ENCODE measurements around the gene ABHD14A.

The ABHD14A gene

GRCh38 chr3:51997172-51997571 is 22.3 kb downstream of the ABHD14A start:
- no peak for DNase-seq

GRCh38 chr3:51997935-51998596 is 23.2 kb downstream of the ABHD14A start:
- no peak for DNase-seq

GRCh38 chr3:51998774-51999173 is 23.9 kb downstream of the ABHD14A start:
- no peak for DNase-seq

GRCh38 chr3:51999846-52000245 is 25.0 kb downstream of the ABHD14A start:
- DNase-seq: no peak

- DNase-seq: peak; percentile 40 to 54
Measured at GRCh38 chr3:52001443-52001974, 26.6 kb downstream of the ABHD14A start.

- DNase-seq: no peak
Measured at GRCh38 chr3:52002748-52003147, 27.9 kb downstream of the ABHD14A start.

- no peak for DNase-seq
Measured at GRCh38 chr3:52004163-52004787, 29.4 kb downstream of the ABHD14A start.

- DNase-seq: no peak
Measured at GRCh38 chr3:52004906-52005395, 30.1 kb downstream of the ABHD14A start.

- peak in 1 of 2 donors; percentile 15 for DNase-seq
Measured at GRCh38 chr3:52005571-52005986, 30.7 kb downstream of the ABHD14A start.

GRCh38 chr3:52006017-52006819 is 31.4 kb downstream of the ABHD14A start:
- peak; percentile 51 to 82 for DNase-seq

- no peak for DNase-seq
Measured at GRCh38 chr3:52006820-52007133, 31.9 kb downstream of the ABHD14A start.

GRCh38 chr3:52007291-52007690 is 32.4 kb downstream of the ABHD14A start:
- no peak for DNase-seq

- DNase-seq: no peak
Measured at GRCh38 chr3:52010431-52010830, 35.6 kb downstream of the ABHD14A start.

- no peak for DNase-seq
Measured at GRCh38 chr3:52012699-52013098, 37.8 kb downstream of the ABHD14A start.

- DNase-seq: no peak
Measured at GRCh38 chr3:52013802-52014598, 39.1 kb downstream of the ABHD14A start.

- DNase-seq: no peak
Measured at GRCh38 chr3:52014613-52015012, 39.7 kb downstream of the ABHD14A start.

GRCh38 chr3:52015438-52016228 is 40.8 kb downstream of the ABHD14A start:
- DNase-seq: no peak

- DNase-seq: no peak
Measured at GRCh38 chr3:52017586-52017985, 42.7 kb downstream of the ABHD14A start.

- DNase-seq: no peak
Measured at GRCh38 chr3:52018319-52019000, 43.6 kb downstream of the ABHD14A start.

- peak in 1 of 2 donors; percentile 44 for DNase-seq
Measured at GRCh38 chr3:52019352-52020080, 44.7 kb downstream of the ABHD14A start.

All from inflammatory macrophage (primary cell).